Loucy (cell line): ENCODE measurements around the gene MFGE8.

Experiments used
- EZH2phosphoT487 ChIP-seq: fragments of 200-600 bp; IDR thresholded peaks from 2 replicates; pipeline ENCODE4 v1.6.1; 2018; ENCODE audit warnings: antibody characterized with exemption, mild to moderate bottlenecking, moderate library complexity, borderline replicate concordance
- TF ChIP-seq, protein P1 (sequence below): fragments of 200-600 bp; sonication (generic); conservative IDR thresholded peaks from 2 replicates; pipeline ENCODE4 v1.5.1; 2014; ENCODE audit warnings: mild to moderate bottlenecking, antibody characterized with exemption, low read length

DNA sequence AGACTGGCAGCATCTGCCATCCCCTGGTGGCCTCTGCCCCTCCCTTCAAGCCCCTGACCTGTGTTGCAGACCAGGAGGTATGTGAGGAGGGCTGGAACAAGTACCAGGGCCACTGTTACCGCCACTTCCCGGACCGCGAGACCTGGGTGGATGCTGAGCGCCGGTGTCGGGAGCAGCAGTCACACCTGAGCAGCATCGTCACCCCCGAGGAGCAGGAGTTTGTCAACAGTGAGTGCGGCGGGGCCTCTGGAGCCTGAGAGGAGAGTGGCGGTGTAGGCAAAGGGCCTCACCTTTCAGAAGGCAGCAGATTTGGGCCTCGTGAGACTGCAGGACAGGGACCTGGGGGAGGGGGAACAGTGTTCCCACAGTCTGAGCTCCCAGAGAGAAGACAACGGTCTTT lies 41.9 kb downstream of the MFGE8 start:
- TF ChIP-seq, protein P1, sequence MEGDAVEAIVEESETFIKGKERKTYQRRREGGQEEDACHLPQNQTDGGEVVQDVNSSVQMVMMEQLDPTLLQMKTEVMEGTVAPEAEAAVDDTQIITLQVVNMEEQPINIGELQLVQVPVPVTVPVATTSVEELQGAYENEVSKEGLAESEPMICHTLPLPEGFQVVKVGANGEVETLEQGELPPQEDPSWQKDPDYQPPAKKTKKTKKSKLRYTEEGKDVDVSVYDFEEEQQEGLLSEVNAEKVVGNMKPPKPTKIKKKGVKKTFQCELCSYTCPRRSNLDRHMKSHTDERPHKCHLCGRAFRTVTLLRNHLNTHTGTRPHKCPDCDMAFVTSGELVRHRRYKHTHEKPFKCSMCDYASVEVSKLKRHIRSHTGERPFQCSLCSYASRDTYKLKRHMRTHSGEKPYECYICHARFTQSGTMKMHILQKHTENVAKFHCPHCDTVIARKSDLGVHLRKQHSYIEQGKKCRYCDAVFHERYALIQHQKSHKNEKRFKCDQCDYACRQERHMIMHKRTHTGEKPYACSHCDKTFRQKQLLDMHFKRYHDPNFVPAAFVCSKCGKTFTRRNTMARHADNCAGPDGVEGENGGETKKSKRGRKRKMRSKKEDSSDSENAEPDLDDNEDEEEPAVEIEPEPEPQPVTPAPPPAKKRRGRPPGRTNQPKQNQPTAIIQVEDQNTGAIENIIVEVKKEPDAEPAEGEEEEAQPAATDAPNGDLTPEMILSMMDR = no peak
- no peak for TF ChIP-seq EZH2phosphoT487
